ENCODE data around the gene PLXNC1. TPM values are rescaled to one million over a fixed set of nuclear protein-coding genes. Genes with fewer than 3 reads are reported as not detected.

PLXNC1 gene
- total and polyA plus RNA-seq, 3 donors from 2014 or later: 36.5 to 201 (median 96.5) TPM

GRCh38 chr12:94320109-94320508 lies 171.7 kb downstream of the PLXNC1 start:
- H3K27ac ChIP-seq: no peak overlapping the region
- intact Hi-C loops (cut with DNase I; ENCODE audit: low total_unique reads): no loop called here
- H3K4me3 ChIP-seq: no peak overlapping the region
- no peak for TF ChIP-seq CTCF (IDR thresholded peaks at IDR 0.05)
- TF ChIP-seq POLR2A (IDR thresholded peaks at IDR 0.05): no peak
- DNase-seq: no peak
- no peaks in the 10 kb centered on the region for H3K36me3 ChIP-seq (ENCODE audit: low read depth, missing control alignments)
- no peaks in the 10 kb centered on the region for H3K27me3 ChIP-seq
- H3K9me3 ChIP-seq: no peaks in the 10 kb centered on the region
- no peaks in the 10 kb centered on the region for H3K4me1 ChIP-seq

- Histone ChIP-seq H3K27me3 (no peaks in the 10 kb centered on the region), H3K9me3 (no peaks in the 10 kb centered on the region), H3K4me3 (no peak overlapping the region), H3K27ac (no peak overlapping the region), H3K4me1 (no peaks in the 10 kb centered on the region), H3K36me3 (ENCODE audit: low read depth, missing control alignments) (no peaks in the 10 kb centered on the region)
- 73 to 75% methylated on average over 1 to 2 of the region's 2 CpGs for WGBS, 2 donors
- TF ChIP-seq CTCF (IDR thresholded peaks at IDR 0.05): no peak
- no peak for TF ChIP-seq POLR2A (IDR thresholded peaks at IDR 0.05)
- DNase-seq: no peak
- intact Hi-C loops (cut with DNase I; ENCODE audit: low total_unique reads): no loop called here
Observed at GRCh38 chr12:94322346-94322745, 174.0 kb downstream of the PLXNC1 start.

GRCh38 chr12:94326234-94326633 lies 177.9 kb downstream of the PLXNC1 start:
- Histone ChIP-seq H3K36me3 (ENCODE audit: low read depth, missing control alignments) (no peaks in the 10 kb centered on the region), H3K27ac (no peak overlapping the region), H3K27me3 (no peaks in the 10 kb centered on the region), H3K4me3 (no peak overlapping the region), H3K4me1 (no peaks in the 10 kb centered on the region), H3K9me3 (no peaks in the 10 kb centered on the region)
- DNase-seq: no peak
- intact Hi-C loops (cut with DNase I; ENCODE audit: low total_unique reads): no loop called here
- 94 to 100% methylated on average over 1 of the region's 1 CpG for WGBS, 2 donors
- no peak for TF ChIP-seq POLR2A (IDR thresholded peaks at IDR 0.05)
- no peak for TF ChIP-seq CTCF (IDR thresholded peaks at IDR 0.05)

- no peaks in the 10 kb centered on the region for H3K4me1 ChIP-seq
- H3K9me3 ChIP-seq: no peaks in the 10 kb centered on the region
- intact Hi-C loops (cut with DNase I; ENCODE audit: low total_unique reads): no loop called here
- H3K27me3 ChIP-seq: no peaks in the 10 kb centered on the region
- no peaks in the 10 kb centered on the region for H3K36me3 ChIP-seq (ENCODE audit: low read depth, missing control alignments)
- no peak for DNase-seq
- H3K4me3 ChIP-seq: no peak overlapping the region
- TF ChIP-seq POLR2A (IDR thresholded peaks at IDR 0.05) (no peak), CTCF (IDR thresholded peaks at IDR 0.05) (no peak)
- no peak overlapping the region for H3K27ac ChIP-seq
Observed at GRCh38 chr12:94326727-94327126, 178.3 kb downstream of the PLXNC1 start.

- Histone ChIP-seq H3K9me3 (no peaks in the 10 kb centered on the region), H3K36me3 (ENCODE audit: low read depth, missing control alignments) (no peaks in the 10 kb centered on the region), H3K27ac (no peak overlapping the region), H3K27me3 (no peaks in the 10 kb centered on the region), H3K4me3 (no peak overlapping the region), H3K4me1 (no peaks in the 10 kb centered on the region)
- WGBS, 2 donors: 89 to 96% methylated on average over 1 of the region's 1 CpG
- no peak for TF ChIP-seq CTCF (IDR thresholded peaks at IDR 0.05)
- no peak for TF ChIP-seq POLR2A (IDR thresholded peaks at IDR 0.05)
- DNase-seq: no peak
- intact Hi-C loops (cut with DNase I; ENCODE audit: low total_unique reads): no loop called here
Observed at GRCh38 chr12:94327809-94328208, 179.4 kb downstream of the PLXNC1 start.
